ENCODE data around the gene KRTAP12-2.
"Not testable (repeated sequence)": the region's sequence is repeated elsewhere in the genome, so short reads cannot be mapped to it uniquely, and the experiment has no call there.

The KRTAP12-2 gene

DNA sequence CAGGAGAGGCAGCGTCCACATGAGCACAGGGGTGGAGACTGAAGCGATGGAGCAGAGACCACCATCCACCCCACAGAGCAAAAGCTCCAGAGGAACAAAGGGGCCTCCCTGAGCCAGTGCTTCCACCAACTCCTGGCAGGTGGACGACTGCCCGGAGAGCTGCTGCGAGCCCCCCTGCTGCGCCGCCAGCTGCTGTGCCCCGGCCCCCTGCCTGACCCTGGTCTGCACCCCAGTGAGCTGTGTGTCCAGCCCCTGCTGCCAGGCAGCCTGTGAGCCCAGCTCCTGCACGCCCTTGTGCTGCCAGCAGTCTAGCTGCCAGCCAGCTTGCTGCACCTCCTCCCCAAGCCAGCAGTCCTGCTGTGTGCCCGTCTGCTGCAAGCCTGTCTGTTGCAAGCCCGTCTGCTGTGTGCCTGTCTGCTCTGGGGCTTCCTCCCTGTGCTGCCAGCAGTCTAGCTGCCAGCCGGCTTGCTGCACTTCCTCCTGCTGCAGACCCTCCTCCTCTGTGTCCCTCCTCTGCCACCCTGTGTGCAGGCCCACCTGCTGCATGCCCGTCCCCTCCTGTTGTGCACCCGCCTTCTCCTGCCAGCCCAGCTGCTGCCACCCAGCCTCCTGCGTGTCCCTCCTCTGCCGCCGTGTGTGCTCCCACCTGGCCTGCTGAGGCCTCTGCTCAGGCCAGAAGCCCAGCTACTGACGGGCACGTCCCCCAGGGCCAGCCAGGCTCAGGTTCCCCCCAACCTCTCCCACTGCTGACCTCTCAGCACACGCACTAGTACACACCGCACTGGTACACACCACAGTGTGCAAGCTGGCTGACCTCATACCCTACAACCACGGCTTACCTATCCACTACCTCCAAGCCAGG, 35.6 kb upstream of the KRTAP12-2 start:
- no peak for DNase-seq (ENCODE audit: low read depth in 2 of 2)

DNA sequence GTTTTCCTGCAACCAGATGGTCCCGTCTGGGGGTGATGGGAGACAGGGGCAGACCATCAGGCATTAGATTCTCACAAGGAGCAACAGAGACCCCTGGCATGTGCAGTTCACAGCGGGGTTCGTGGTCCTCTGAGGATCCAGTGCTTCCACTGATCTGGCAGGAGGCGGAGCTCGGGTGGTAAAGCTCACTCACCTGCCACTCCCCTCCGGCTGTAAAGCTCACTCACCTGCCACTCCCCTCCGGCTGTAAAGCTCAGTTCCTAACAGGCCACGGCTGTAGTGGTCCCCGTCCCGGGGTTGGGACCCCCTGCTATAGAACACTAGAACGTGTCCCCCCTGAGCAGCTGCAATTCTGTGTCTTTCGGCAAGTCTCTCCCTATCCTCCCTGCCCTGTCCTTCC, 34.8 kb upstream of the KRTAP12-2 start:
- DNase-seq (ENCODE audit: low read depth in 2 of 2) = no peak

- DNase-seq (ENCODE audit: low read depth in 2 of 2) = no peak
Observed at GRCh38 chr21:44701023-44701400, 34.3 kb upstream of the KRTAP12-2 start.

- no peak for DNase-seq (ENCODE audit: low read depth in 2 of 2)
Observed at GRCh38 chr21:44700101-44701022, 33.6 kb upstream of the KRTAP12-2 start.

GRCh38 chr21:44699502-44700001, 32.8 kb upstream of the KRTAP12-2 start:
- DNase-seq (ENCODE audit: low read depth in 2 of 2) = no peak

DNA sequence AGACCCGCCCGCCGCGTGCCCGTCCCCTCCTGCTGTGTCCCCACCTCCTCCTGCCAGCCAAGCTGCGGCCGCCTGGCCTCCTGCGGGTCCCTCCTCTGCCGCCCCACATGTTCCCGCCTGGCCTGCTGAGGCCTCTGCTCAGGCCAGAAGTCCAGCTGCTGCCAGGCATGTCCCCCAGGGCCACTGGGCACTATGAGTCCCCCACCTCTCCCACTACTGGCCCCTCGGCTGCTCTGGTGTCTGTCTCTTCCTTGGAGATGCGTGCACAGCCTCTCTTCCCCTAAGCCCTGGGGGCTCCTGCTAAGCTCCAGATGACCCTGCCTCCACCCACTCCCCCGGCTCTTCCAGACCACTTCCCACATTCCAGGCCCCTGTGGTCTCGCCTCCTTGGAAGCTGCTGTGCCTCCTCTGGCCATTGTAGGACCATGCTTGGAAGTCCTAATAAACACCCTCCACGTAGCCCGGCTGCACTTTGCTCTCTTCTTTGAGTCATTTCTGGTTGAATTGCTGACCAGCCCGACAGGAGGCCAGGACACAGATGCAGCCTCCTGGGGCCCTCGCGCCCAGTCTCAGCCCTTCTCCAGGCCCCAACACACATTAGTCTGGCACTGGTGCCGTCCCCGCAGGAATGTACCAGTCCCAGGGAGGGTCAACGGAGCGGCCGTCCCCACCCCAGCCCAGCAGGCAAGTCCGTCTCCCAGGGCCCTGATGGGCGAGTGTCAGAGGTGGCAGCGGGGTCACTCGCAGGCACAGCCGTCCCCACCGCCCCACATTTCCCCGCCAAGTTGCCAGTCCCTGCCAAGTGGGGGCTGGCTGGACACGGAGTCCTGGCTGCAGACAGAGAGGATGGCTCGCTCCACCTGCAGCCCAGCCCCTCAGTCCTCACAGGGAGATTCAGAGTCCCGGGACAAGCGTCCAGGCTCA, 31.3 kb upstream of the KRTAP12-2 start:
- no peak for DNase-seq (ENCODE audit: low read depth in 2 of 2)

DNA sequence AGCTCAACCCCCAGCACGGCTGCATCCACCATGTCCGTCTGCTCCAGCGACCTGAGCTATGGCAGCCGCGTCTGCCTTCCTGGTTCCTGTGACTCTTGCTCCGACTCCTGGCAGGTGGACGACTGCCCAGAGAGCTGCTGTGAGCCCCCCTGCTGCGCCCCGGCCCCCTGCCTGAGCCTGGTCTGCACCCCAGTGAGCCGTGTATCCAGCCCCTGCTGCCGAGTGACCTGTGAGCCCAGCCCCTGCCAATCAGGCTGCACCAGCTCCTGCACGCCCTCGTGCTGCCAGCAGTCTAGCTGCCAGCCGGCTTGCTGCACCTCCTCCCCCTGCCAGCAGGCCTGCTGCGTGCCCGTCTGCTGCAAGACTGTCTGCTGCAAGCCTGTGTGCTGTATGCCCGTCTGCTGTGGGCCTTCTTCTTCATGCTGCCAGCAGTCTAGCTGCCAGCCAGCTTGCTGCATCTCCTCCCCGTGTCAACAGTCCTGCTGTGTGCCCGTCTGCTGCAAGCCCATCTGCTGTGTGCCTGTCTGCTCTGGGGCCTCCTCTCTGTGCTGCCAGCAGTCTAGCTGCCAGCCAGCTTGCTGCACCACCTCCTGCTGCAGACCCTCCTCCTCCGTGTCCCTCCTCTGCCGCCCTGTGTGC, 30.6 kb upstream of the KRTAP12-2 start, which contains the start of gene KRTAP10-12:
Gene KRTAP10-12, plus strand, starts transcription at position 1 of the 639 bp plus-strand sequence. Its CDS starts 30 bp downstream, at position 31.
- DNase-seq (ENCODE audit: low read depth in 2 of 2) = not testable (repeated sequence)

DNA sequence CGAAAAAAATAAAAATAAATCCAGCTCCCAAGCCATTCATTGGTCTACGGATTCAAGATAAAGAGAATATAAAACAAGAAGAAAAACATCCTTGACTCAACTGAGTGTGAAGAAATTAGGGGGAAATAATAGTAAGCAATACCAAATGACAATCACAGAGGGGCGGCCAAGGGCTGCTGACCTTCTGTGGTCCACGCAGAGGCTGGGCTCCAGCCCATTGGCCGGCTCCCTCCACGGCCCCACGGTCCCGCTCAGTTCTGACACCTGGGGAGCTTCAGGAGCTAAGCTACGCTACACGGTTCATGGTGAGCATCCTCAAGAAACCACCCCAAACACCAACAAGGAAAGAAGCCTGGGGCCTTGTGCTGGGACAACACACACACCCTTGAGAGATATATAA, 29.8 kb upstream of the KRTAP12-2 start:
- DNase-seq (ENCODE audit: low read depth in 2 of 2) = no peak

GRCh38 chr21:44695641-44696040, 28.9 kb upstream of the KRTAP12-2 start:
- DNase-seq (ENCODE audit: low read depth in 2 of 2) = no peak

GRCh38 chr21:44695184-44695583, 28.5 kb upstream of the KRTAP12-2 start:
- DNase-seq (ENCODE audit: low read depth in 2 of 2) = no peak

DNA sequence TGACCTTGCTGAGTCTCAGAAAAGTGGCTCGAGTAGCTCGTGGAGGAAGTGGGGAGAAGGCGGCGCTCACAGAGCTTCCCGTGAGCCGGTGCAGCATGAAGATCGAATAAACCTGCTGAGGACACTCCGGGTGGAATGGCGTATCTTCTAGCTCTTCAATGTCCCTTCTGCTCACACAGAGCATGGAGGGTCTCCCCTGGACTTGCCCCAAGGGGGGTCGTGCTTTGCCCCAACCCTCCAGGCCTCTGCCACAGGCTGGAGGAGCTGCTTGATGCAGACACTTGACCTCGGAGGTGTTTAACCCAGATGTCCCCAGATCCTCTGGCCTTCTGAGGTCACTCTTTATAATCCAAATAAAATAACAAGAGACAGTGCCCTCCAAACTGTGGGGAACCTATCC, 28.0 kb upstream of the KRTAP12-2 start:
- DNase-seq (ENCODE audit: low read depth in 2 of 2) = no peak

GRCh38 chr21:44692798-44693512, 26.2 kb upstream of the KRTAP12-2 start:
- DNase-seq (ENCODE audit: low read depth in 2 of 2) = no peak

DNA sequence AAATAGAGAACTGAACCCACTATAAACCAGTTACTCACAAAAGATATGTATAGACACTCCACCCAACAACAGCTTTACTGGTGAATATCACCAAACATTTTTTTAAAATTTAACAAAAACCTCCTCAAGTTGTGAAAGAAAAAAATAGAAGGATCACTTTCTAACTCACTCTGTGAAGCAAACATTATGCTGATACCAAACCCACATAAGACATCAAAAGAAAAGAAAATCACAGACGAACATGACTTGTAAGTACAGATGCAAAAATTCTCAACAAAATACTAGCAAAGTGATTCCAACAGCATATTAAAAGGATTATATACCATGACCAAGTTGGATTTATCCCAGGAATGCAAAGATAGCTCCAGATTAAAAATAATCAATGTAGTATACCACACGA, 25.0 kb upstream of the KRTAP12-2 start:
- DNase-seq (ENCODE audit: low read depth in 2 of 2) = no peak

DNA sequence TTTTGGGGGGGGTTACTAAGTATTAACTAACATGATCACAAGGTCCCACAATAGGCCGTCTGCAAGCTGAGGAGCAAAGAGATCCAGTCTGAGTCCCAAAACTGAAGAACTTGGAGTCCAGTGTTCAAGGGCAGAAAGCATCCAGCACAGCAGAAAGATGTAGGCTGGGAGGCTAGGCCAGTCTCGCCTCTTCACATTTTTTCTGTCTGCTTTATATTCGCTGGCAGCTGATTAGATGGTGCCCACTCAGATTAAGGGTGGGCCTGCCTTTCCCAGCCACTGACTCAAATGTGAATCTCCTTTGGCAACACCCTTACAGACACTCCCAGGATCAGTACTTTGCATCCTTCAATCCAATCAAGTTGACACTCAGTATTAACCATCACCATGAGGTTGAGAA, 23.0 kb upstream of the KRTAP12-2 start:
- DNase-seq (ENCODE audit: low read depth in 2 of 2) = not testable (repeated sequence)

GRCh38 chr21:44687671-44688070, 20.9 kb upstream of the KRTAP12-2 start:
- DNase-seq (ENCODE audit: low read depth in 2 of 2) = no peak

DNA sequence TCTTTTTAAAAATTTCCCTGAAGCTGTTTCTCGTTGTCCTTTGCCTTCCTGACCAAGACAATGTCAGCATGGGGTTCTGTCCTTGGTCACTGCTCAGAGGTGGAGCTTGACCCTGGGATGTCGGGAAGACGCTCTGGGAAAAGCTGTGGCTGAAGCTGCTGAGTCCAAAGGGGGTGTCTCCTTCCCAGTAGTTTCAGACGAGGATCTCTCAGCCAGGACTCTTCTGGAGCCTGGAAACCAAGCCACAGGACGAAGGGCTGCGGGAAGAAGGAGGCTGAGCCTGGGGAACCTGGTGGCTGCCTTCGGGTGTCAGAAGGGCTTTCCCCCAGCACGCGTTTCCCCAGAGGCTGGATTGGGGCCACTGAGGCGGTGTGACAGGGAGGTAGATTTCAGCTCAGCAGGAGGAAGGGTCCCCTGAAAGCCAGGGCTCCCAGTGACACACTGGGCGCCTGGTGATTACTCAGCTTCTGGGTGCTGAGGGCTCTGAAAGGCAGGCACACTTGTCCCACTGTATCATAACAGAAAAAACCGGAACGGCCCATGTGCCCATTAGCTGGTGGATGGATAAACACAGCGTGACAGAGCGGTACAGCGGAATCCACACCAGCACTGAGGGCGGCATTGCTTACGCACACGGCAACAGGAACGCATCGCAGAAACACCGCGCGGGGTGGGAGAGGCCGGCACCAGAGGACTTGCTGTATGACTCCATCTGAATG, 20.3 kb upstream of the KRTAP12-2 start:
- DNase-seq (ENCODE audit: low read depth in 2 of 2) = no peak

GRCh38 chr21:44686000-44686781, 19.5 kb upstream of the KRTAP12-2 start:
- no peak for DNase-seq (ENCODE audit: low read depth in 2 of 2)

DNA sequence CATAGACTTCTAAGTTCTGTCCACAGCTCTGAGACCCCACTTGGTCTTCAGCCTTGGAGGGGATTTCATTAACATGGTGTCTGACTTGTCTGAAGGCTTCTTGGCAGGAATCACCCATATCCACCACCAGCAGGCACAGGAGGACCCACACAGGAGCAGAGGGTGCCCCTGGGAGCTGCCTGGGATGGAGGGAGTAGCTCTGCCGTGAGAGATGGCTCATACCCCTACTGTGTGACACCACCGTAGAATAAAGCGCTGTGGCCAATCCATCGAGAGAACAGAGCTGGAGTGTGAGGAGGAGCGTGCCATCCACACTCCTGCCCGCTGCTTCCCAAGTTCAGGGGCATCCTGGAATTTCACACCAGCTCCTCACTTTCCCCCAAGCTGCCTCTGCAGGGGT, 18.3 kb upstream of the KRTAP12-2 start:
- not testable (repeated sequence) for DNase-seq (ENCODE audit: low read depth in 2 of 2)

DNA sequence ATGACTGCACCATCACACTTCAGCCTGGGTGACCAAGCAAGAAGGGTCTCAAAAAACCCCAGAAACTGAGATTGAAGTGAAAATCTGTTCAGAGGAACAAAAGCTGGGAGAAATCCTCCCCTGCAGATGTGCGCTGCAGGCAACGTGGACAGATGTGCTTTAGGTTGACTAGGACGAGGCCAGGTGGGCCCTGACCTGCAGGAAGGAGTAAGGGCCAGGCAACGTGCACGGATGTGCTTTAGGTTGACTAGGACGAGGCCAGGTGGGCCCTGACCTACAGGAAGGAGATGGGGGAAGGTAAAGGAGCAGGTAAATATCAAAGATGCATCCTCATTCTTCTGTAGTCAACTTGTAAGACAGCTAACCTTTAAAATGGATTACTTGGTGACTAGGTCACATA, 17.8 kb upstream of the KRTAP12-2 start:
- no peak for DNase-seq (ENCODE audit: low read depth in 2 of 2)

All from fibroblast of skin of left quadriceps (primary cell).